Measurements from ENCODE around the gene LCNL1. TPM values are rescaled to one million over a fixed set of nuclear protein-coding genes. Genes with fewer than 3 reads are reported as not detected.

Gene LCNL1
- total and polyA plus RNA-seq, 12 donors, result 0.06 to 10.5 (median 0.78) TPM; not detected in 2

DNA sequence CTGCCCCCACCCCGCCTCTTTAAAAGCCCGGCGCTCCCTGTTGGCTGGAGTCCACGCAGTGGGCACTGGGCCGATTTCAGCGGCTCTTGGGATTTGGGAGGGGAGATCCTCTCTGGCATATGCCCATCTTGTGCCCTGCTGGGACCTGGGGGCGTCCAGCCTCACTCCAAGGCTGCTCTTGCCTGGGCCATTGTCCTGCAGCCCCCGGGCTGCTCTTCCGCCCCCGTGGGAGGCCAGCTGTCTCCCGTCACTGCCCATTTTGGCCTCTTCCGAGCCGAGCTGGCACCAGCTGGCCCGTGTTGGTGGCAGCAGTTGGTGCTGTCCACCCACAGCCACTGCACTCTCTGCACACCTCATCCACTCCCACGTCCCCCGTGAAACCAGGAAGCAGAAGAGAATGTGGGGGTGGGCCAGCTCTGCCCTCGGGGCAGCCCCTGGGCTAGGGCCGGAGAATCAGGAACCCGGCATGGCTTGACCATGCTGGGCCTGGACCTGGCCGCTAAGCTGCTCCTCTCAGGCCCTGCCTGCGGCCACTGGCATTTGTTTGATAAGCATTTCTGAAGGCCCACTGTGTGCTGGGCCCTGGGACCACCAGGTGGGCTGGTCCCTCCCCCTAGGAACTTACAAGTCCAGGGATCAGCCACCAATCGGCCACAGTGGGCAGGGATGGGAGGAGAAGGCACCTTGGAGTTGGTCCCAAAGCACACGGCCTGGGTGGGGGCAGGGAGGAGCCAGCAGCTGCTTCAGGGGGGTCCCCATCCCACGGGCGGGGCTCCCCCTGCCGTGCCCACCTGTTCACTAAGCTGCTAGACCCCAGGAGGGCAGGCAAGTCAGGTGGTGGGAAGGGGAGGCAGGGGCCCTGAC, 35.5 kb upstream of the LCNL1 start:
- TF ChIP-seq, protein P1, sequence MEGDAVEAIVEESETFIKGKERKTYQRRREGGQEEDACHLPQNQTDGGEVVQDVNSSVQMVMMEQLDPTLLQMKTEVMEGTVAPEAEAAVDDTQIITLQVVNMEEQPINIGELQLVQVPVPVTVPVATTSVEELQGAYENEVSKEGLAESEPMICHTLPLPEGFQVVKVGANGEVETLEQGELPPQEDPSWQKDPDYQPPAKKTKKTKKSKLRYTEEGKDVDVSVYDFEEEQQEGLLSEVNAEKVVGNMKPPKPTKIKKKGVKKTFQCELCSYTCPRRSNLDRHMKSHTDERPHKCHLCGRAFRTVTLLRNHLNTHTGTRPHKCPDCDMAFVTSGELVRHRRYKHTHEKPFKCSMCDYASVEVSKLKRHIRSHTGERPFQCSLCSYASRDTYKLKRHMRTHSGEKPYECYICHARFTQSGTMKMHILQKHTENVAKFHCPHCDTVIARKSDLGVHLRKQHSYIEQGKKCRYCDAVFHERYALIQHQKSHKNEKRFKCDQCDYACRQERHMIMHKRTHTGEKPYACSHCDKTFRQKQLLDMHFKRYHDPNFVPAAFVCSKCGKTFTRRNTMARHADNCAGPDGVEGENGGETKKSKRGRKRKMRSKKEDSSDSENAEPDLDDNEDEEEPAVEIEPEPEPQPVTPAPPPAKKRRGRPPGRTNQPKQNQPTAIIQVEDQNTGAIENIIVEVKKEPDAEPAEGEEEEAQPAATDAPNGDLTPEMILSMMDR (IDR thresholded peaks at IDR 0.05), result no peak
- TF ChIP-seq POLR2A (IDR thresholded peaks at IDR 0.05), result no peak
- Histone ChIP-seq H3K36me3 (replicated peaks in 1 of 2) (peaks cover 0 to 7% of the 10 kb centered on the region in 2 donors), H3K4me3 (no peak overlapping the region), H3K27me3 (no peaks in the 10 kb centered on the region), H3K9me3 (replicated peaks in 1 of 3) (no peaks in the 10 kb centered on the region), H3K4me1 (replicated peaks in 1 of 2) (peaks cover 24 to 36% of the 10 kb centered on the region in 2 donors), H3K27ac (peak overlapping the region in 1 of 5 donors; percentile 31)
- intact Hi-C loops (cut with DNase I), result loop anchor here (10.0 kb wide), 3 partner anchors 62 to 102 kb away; partner anchors contain the start of genes AJM1 (in 1 of the 2), MAMDC4 (in 1 of the 2), PHPT1 (in 1 of the 2) and TRAF2 (in 1 of the 2)
- 67 to 84% (median 71%) methylated on average over 6 to 26 of the region's 26 CpGs for WGBS, 4 donors
- DNase-seq, result peak in 1 of 7 donors; percentile 15

DNA sequence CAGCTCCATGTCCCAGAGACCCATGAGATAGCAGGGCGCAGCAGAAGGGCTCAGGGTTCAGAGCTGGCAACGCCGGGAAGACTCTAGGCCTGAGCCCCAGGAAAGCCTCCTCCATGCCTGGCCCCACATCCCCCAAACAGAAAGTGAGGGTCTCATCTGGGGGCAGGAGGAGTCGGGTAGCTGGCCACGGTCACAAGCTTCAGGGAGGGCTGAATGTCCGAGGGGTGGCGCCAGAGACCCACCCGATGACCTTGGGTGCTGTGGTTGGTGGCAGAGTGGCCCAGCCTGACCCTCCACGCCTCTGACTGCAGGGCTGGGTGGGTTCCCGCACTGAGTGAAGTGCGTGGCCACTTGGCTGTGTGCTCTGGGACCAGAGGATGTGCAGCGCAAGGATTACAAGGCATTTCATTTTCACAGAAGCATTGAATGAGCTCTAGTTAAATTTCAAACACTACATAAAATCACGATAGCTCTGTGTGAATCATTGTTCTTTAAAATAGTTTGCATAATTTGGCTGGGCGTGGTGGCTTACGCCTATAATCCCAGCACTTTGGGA, 34.8 kb upstream of the LCNL1 start:
- peak in 3 of 7 donors; percentile 47 to 72 (median 48) for DNase-seq
- H3K36me3 ChIP-seq (replicated peaks in 1 of 2), result no peaks in the 10 kb centered on the region
- H3K27me3 ChIP-seq, result no peaks in the 10 kb centered on the region
- peak overlapping the region in 2 of 5 donors; percentile 9 to 31 for H3K27ac ChIP-seq
- peaks cover 21 to 35% of the 10 kb centered on the region in 2 donors for H3K4me1 ChIP-seq (replicated peaks in 1 of 2)
- WGBS, 4 donors, result 46 to 65% (median 52%) methylated on average over 7 to 15 of the region's 15 CpGs
- intact Hi-C loops (cut with DNase I), result loop anchor here (10.0 kb wide), 3 partner anchors 63 to 103 kb away; partner anchors contain the start of genes AJM1 (in 1 of the 2), MAMDC4 (in 1 of the 2), PHPT1 (in 1 of the 2) and TRAF2 (in 1 of the 2)
- no peak for TF ChIP-seq POLR2A (IDR thresholded peaks at IDR 0.05)
- TF ChIP-seq, protein P1 (IDR thresholded peaks at IDR 0.05), result peak in 4 of 6 experiments; percentile 22 to 40 (median 37)
- no peak overlapping the region for H3K4me3 ChIP-seq
- H3K9me3 ChIP-seq (replicated peaks in 1 of 3), result no peaks in the 10 kb centered on the region

DNA sequence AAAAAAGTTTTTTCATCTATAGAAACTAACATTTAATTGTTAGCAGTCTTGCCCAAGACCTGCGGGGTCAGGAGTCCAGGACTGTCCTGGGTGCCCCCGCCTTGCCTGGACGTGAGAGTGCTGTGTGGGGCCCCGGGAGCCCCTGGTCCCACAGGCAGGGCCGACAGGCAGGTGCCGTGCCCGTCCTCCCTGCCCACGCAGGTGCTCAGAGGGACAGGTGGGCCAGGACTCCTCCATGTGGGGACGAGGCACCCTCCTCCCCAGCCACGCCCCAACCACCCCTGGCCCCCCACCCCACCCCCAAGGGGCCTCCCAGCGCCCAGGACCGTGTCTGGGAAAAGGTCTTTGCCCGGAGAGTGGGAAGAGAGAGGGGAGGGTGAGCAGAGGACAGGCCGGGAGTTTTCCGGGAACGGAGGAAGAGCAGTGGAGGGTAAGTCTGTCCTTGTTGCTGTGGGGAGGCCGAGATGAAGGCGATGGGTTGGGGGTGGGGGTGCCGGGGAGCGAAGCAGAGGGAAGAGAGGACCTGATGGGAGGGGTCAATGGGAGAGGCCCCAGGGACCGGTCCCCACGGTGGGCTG, 33.5 kb upstream of the LCNL1 start:
- peak overlapping the region; percentile 4 to 93 (median 83) for H3K27ac ChIP-seq
- intact Hi-C loops (cut with DNase I), result loop anchor here (10.0 kb wide), 3 partner anchors 65 to 105 kb away; partner anchors contain the start of genes AJM1 (in 1 of the 2), MAMDC4 (in 1 of the 2), PHPT1 (in 1 of the 2) and TRAF2 (in 1 of the 2)
- H3K36me3 ChIP-seq (replicated peaks in 1 of 2), result no peaks in the 10 kb centered on the region
- TF ChIP-seq POLR2A (IDR thresholded peaks at IDR 0.05), result no peak
- TF ChIP-seq, protein P1 (IDR thresholded peaks at IDR 0.05), result no peak
- 13 to 18% (median 16%) methylated on average over 19 to 22 of the region's 22 CpGs for WGBS, 4 donors
- H3K9me3 ChIP-seq (replicated peaks in 1 of 3), result no peaks in the 10 kb centered on the region
- DNase-seq, result no peak
- no peaks in the 10 kb centered on the region for H3K27me3 ChIP-seq
- H3K4me3 ChIP-seq, result peak overlapping the region in 2 of 4 donors; percentile 59 to 82
- peaks cover 14 to 28% of the 10 kb centered on the region in 2 donors for H3K4me1 ChIP-seq (replicated peaks in 1 of 2)
